Common myeloid progenitor, CD34-positive (primary cell): Measurements from ENCODE around the gene TRAPPC2L.

Experiments used
- CTCF ChIA-PET: fragments of 350-600 bp; sonication (Branson Sonifier 250); formaldehyde crosslinking; loops from one replicate; lab custom pipeline; 2021; ENCODE audit warnings: antibody characterized with exemption; lab: Charles Lee
- POLR2A ChIA-PET: fragments of 350-600 bp; sonication (Branson Sonifier 250); formaldehyde crosslinking; loops from one replicate; lab custom pipeline; 2021; ENCODE audit warnings: antibody characterized with exemption; lab: Charles Lee
- DNase-seq, 3 donors: peaks; one replicate each; pipeline versions ENCODE4 v3.0.0 to v3.0.0-alpha.2; 2013
- H3K27ac ChIP-seq, 2 experiments: 1 replicate in 1 of 2; 2 replicates in 1 of 2; pipeline ENCODE4 v1.7.0; 2013; ENCODE audit warnings: inconsistent platforms in 2 of 2, low read length in 2 of 2, mild to moderate bottlenecking in 2 of 2, low read depth in 1 of 2, moderate library complexity in 1 of 2; ENCODE audit not compliant: severe bottlenecking in 2 of 2, insufficient read depth in 1 of 2, poor library complexity in 1 of 2
- H3K27me3 ChIP-seq, 5 experiments: replicated peaks in 2 of 5; 1 replicate in 3 of 5; 2 replicates in 2 of 5; pipeline versions ENCODE4 v1.6.1 to v1.7.0; 2013; ENCODE audit warnings: low read length in 4 of 5, mild to moderate bottlenecking in 2 of 5, moderate library complexity in 2 of 5, inconsistent platforms in 1 of 5; ENCODE audit not compliant: insufficient read depth in 5 of 5, control insufficient read depth in 4 of 5
- H3K36me3 ChIP-seq, 4 experiments: 1 replicate in 2 of 4; 2 replicates in 2 of 4; pipeline versions ENCODE4 v1.6.1 to v1.7.0; 2013; ENCODE audit warnings: low read length in 3 of 4, control low read depth in 1 of 4, mild to moderate bottlenecking in 1 of 4; ENCODE audit not compliant: control insufficient read depth in 4 of 4, insufficient read depth in 4 of 4
- H3K4me1 ChIP-seq, 4 experiments: 1 replicate in 3 of 4; 2 replicates in 1 of 4; pipeline versions ENCODE4 v1.6.1 to v1.7.1; 2013; ENCODE audit warnings: low read length in 3 of 4, mild to moderate bottlenecking in 3 of 4, control low read depth in 1 of 4, inconsistent platforms in 1 of 4, moderate library complexity in 1 of 4; ENCODE audit not compliant: control insufficient read depth in 4 of 4, insufficient read depth in 4 of 4; ENCODE audit errors: control extremely low read depth in 1 of 4
- H3K4me3 ChIP-seq, 7 experiments: 1 replicate in 4 of 7; 2 replicates in 3 of 7; pipeline versions ENCODE4 v1.5.1 to v1.7.0; 2013; ENCODE audit warnings: mild to moderate bottlenecking in 7 of 7, low read length in 6 of 7, moderate library complexity in 6 of 7, inconsistent platforms in 2 of 7, low read depth in 2 of 7, control low read depth in 1 of 7; ENCODE audit not compliant: insufficient read depth in 4 of 7, control insufficient read depth in 1 of 7; ENCODE audit errors: extremely low read depth in 1 of 7
- H3K9me3 ChIP-seq, 5 experiments: 1 replicate in 4 of 5; 2 replicates in 1 of 5; pipeline versions ENCODE4 v1.6.1 to v1.7.1; 2013; ENCODE audit warnings: low read length in 4 of 5, mild to moderate bottlenecking in 2 of 5, inconsistent platforms in 1 of 5, low read depth in 1 of 5, moderate library complexity in 1 of 5; ENCODE audit not compliant: control insufficient read depth in 4 of 5, insufficient read depth in 2 of 5; ENCODE audit errors: control extremely low read depth in 1 of 5
- WGBS: methylation state at CpG from one replicate; pipeline ENCODE4 v1.1.5; 2013; ENCODE audit not compliant: insufficient coverage; 5-methylcytosine and 5-hydroxymethylcytosine counted together

TRAPPC2L gene

DNA sequence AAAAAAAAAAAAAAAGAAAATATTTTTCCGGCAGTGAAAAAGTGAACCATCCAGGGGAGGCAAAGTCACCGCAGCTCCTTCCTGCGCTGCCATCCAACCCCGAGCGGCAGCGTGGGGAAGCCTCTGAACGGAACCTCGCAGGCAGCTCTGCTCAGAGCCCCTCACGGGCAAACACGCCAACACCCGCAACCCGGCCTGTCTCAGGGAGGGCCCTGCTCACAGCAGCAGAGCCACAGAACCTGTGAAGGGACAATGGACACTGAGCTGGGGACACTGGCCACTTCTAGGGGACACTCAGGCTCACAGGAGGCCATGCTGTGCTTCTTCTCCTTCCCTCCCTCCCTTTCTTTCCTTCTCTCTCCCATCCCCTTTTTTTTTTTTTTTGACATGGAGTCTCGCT, 23.8 kb upstream of the TRAPPC2L start:
- no peak overlapping the region for H3K4me3 ChIP-seq
- H3K9me3 ChIP-seq = no peaks in the 10 kb centered on the region
- H3K27me3 ChIP-seq = no peaks in the 10 kb centered on the region
- CTCF ChIA-PET = interaction anchor here (0.6 to 1.0 kb wide), 2 partner anchors 25 to 95 kb away, joined by 3 read pairs; no protein-coding TSS in a partner anchor
- no peak overlapping the region for H3K27ac ChIP-seq
- no peaks in the 10 kb centered on the region for H3K4me1 ChIP-seq
- DNase-seq = no peak
- peaks cover 0 to 11% (median 2%) of the 10 kb centered on the region in 4 experiments for H3K36me3 ChIP-seq
- POLR2A ChIA-PET = no interaction called here
- WGBS = 98% methylated on average over 10 of the region's 13 CpGs

DNA sequence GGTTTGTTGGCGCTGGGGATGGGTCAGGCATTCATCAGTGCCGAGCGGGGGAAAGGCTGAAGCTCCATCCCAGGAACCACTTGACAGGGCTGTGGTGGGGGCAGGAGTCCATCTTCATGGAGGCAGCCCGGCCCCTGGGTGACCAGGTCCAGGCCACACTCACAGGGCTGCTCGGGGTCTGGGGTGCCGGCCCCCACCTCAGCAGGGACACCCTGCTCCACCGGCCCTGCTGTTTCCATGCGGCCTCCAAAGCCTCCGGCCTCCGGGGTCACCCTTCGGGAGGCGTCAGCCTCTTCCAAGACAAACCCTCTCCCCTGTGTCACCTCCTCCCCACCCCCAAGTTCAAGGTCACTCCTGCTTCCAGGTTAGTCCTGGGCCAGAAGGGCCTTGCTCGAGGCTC, 22.3 kb upstream of the TRAPPC2L start:
- CTCF ChIA-PET = no interaction called here
- 100% methylated on average over 7 of the region's 13 CpGs for WGBS

DNA sequence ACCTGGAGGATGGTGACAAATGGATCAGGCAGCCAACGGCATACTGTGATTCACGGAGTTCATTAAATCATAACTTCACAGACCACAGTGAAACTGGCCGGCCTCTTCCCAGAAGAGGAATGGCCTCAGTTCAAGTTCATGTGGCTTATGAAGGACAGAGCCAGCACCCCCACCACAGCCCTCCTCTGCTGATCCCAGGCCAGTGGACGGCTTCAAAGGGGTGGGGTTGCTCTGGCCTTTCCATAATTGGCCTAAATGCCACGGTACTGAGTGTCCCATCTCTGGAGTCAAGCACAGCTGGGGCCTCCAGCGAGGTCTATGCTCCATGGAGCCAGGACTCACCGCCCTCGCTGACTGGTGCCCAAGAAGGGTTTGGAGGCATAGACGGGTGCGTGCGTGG, 21.5 kb upstream of the TRAPPC2L start:
- Histone ChIP-seq H3K9me3 (no peaks in the 10 kb centered on the region), H3K4me1 (no peaks in the 10 kb centered on the region), H3K27me3 (no peaks in the 10 kb centered on the region), H3K4me3 (no peak overlapping the region), H3K36me3 (peaks cover 0 to 19% (median 11%) of the 10 kb centered on the region in 4 experiments), H3K27ac (no peak overlapping the region)
- ChIA-PET POLR2A (no interaction called here), CTCF (no interaction called here)
- no peak for DNase-seq
- 98% methylated on average over 10 of the region's 11 CpGs for WGBS

More for the DNA sequence above, 22.3 kb upstream of the TRAPPC2L start:
- peaks cover 0 to 12% (median 6%) of the 10 kb centered on the region in 4 experiments for H3K36me3 ChIP-seq
- no peak overlapping the region for H3K4me3 ChIP-seq
- H3K9me3 ChIP-seq = no peaks in the 10 kb centered on the region
- H3K27ac ChIP-seq = no peak overlapping the region
- no peak for DNase-seq
- POLR2A ChIA-PET = interaction anchor here (0.6 kb wide), 1 partner anchor 52 kb away, joined by 7 read pairs; no protein-coding TSS in a partner anchor
- H3K4me1 ChIP-seq = no peaks in the 10 kb centered on the region
- H3K27me3 ChIP-seq = no peaks in the 10 kb centered on the region

DNA sequence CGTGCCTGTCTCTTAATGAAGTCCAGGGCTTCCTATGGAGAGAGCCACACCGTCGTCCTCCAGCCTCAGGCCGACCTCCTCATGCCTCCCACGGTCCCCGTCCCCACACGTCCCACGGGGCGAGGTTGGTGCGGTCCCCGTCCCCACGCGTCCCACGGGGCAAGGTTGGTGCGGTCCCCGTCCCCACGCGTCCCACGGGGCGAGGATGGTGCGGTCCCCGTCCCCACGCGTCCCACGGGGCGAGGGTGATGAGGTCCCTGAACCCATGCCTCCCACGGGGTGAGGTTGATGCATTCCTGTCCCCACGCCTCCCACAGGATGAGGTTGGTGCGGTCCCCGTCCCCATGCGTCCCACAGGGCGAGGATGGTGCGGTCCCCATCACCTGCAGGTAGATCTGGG, 21.1 kb upstream of the TRAPPC2L start:
- POLR2A ChIA-PET = no interaction called here
- no peak for DNase-seq
- H3K27ac ChIP-seq = no peak overlapping the region
- 98% methylated on average over 27 of the region's 33 CpGs for WGBS
- H3K4me1 ChIP-seq = no peaks in the 10 kb centered on the region
- H3K4me3 ChIP-seq = no peak overlapping the region
- no peaks in the 10 kb centered on the region for H3K27me3 ChIP-seq
- CTCF ChIA-PET = no interaction called here
- no peaks in the 10 kb centered on the region for H3K9me3 ChIP-seq
- peaks cover 0 to 21% (median 13%) of the 10 kb centered on the region in 4 experiments for H3K36me3 ChIP-seq

DNA sequence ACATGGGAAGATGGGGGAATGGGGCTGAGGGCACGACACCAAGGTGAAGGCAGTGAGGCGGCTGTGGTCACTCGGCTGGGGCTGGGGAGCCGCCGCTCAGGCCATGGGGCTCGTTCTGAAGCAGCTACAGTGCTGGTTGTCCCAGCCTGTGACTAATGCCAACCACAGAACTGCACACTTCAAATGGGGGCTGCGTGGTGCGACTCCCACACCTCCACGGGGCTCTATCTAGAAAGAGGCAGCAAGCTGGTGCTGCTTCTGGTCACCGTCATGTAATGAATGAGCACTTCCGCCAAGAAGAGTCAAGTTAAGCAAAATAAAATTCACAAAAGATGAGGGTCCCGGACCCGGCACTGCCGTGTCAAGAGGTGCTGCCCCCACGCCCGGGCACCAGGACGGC, 20.1 kb upstream of the TRAPPC2L start:
- peaks cover 0 to 20% (median 13%) of the 10 kb centered on the region in 4 experiments for H3K36me3 ChIP-seq
- WGBS = 97% methylated on average over 16 of the region's 17 CpGs

DNA sequence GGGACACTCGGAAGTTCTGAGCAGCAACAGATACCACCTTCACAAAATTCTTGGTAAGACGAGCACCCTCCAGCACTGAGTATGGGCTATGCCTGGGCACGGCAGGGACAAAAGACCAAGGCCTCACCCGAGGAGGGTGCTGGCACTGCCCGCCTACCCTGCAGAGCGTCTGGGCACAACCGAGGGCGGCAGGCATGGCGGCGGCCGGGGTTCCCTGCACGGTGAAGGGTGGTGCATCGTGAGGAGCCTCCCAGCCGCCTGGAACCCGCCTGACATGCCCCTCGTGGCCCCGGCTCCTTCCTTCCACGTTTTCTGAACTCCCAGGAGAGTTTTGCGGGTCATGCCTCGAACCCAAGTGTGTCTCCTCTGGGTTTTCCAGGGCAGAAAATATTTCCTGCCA, 19.1 kb upstream of the TRAPPC2L start:
- CTCF ChIA-PET = no interaction called here
- peaks cover 0 to 22% (median 14%) of the 10 kb centered on the region in 4 experiments for H3K36me3 ChIP-seq

More for the DNA sequence above, 20.1 kb upstream of the TRAPPC2L start:
- Histone ChIP-seq H3K9me3 (no peaks in the 10 kb centered on the region), H3K27me3 (no peaks in the 10 kb centered on the region), H3K4me1 (no peaks in the 10 kb centered on the region), H3K4me3 (no peak overlapping the region), H3K27ac (no peak overlapping the region)
- ChIA-PET POLR2A (interaction anchor here (0.6 kb wide), 1 partner anchor 18 kb away, joined by 3 read pairs; no protein-coding TSS in a partner anchor), CTCF (no interaction called here)
- no peak for DNase-seq

DNA sequence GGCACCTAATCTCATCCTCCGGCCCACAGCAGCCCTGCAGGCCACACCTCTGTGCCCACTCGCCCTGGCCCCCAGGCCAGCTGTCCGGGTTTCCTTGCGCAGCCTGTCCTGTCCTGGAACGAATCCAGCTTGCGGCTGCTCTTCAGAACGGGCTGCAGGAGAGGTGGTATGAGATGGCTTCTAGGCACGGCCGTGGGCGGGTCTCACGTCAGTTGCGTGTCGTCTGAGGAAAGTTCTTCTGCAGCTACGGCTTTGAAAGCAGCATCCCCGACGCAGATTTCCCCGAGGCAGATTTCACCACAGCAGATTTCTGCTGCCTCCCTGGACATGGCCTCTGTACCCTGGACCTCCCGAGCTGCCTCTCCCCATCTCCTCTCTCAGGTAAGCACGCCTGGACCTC, 18.4 kb upstream of the TRAPPC2L start:
- peaks cover 0 to 25% (median 16%) of the 10 kb centered on the region in 4 experiments for H3K36me3 ChIP-seq
- no peak for DNase-seq
- H3K4me1 ChIP-seq = no peaks in the 10 kb centered on the region
- POLR2A ChIA-PET = no interaction called here
- CTCF ChIA-PET = interaction anchor here (2.6 kb wide), 1 partner anchor 19 kb away, joined by 10 read pairs; the partner anchor contains the start of genes GALNS and TRAPPC2L
- H3K27me3 ChIP-seq = no peaks in the 10 kb centered on the region
- no peak overlapping the region for H3K27ac ChIP-seq
- no peaks in the 10 kb centered on the region for H3K9me3 ChIP-seq
- 97% methylated on average over 18 of the region's 19 CpGs for WGBS
- H3K4me3 ChIP-seq = no peak overlapping the region

More for the DNA sequence above, 19.1 kb upstream of the TRAPPC2L start:
- Histone ChIP-seq H3K27me3 (no peaks in the 10 kb centered on the region), H3K4me3 (no peak overlapping the region), H3K9me3 (no peaks in the 10 kb centered on the region), H3K27ac (no peak overlapping the region), H3K4me1 (no peaks in the 10 kb centered on the region)
- DNase-seq = no peak
- POLR2A ChIA-PET = no interaction called here
- WGBS = 97% methylated on average over 19 of the region's 20 CpGs
